Fibroblast of lung (primary cell): ENCODE results near the gene OXLD1.

Experiments used
- EZH2 ChIP-seq: IDR thresholded peaks from 2 replicates; pipeline ENCODE4 v1.5.1; 2012; ENCODE audit warnings: low read length, control low read depth, mild to moderate bottlenecking; ENCODE audit errors: missing control alignments
- TF ChIP-seq, protein P1 (sequence below), 2 donors: IDR thresholded peaks in 1 of 2; conservative IDR thresholded peaks in 1 of 2; 1 replicate in 1 of 2; 2 replicates in 1 of 2; pipeline ENCODE4 v1.5.1; 2011 to 2012; ENCODE audit warnings: low read length in 2 of 2, control low read depth in 1 of 2, inconsistent platforms in 1 of 2, low read depth in 1 of 2, mild to moderate bottlenecking in 1 of 2

DNA sequence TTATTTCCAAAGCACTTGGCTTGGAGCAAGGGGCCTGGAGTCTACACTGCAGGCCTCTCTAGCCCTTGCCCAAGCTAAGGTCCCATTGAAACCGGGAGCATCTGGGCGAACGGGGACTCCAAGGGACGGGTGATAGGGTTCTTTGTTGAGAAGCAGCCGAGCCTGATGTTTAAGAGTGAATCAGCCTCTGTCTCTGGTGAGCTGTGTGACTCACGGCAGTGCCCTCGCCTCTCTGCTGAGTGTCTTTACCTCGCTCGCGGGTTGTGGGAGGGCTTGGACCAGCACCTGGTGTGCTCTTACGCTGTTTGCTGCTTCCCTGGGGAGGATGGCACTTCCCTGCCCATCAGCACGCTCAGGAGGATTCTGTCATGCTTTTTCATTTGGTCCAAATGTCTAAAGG is 18.7 kb upstream of the OXLD1 start:
- TF ChIP-seq, protein P1, sequence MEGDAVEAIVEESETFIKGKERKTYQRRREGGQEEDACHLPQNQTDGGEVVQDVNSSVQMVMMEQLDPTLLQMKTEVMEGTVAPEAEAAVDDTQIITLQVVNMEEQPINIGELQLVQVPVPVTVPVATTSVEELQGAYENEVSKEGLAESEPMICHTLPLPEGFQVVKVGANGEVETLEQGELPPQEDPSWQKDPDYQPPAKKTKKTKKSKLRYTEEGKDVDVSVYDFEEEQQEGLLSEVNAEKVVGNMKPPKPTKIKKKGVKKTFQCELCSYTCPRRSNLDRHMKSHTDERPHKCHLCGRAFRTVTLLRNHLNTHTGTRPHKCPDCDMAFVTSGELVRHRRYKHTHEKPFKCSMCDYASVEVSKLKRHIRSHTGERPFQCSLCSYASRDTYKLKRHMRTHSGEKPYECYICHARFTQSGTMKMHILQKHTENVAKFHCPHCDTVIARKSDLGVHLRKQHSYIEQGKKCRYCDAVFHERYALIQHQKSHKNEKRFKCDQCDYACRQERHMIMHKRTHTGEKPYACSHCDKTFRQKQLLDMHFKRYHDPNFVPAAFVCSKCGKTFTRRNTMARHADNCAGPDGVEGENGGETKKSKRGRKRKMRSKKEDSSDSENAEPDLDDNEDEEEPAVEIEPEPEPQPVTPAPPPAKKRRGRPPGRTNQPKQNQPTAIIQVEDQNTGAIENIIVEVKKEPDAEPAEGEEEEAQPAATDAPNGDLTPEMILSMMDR (conservative IDR thresholded peaks at IDR 0.05 in 1 of 2, IDR thresholded peaks at IDR 0.05 in 1 of 2; ENCODE audit: low read depth in 1 of 2, low read length in 2 of 2) = no peak
- no peak for TF ChIP-seq EZH2
